WERI-Rb-1 (cell line): ENCODE data around the gene GNB1.

Experiments used
- DNase-seq: peaks from one replicate; pipeline ENCODE4 v3.0.0-alpha.2; 2020
- H3K27ac ChIP-seq: fragments of 250-450 bp; sonication (Bioruptor Pico); 2 replicates; pipeline ENCODE4 v1.5.1; 2020; ENCODE audit warnings: mild to moderate bottlenecking, moderate library complexity
- H3K27me3 ChIP-seq: fragments of 250-450 bp; sonication (Bioruptor Pico); 2 replicates; pipeline ENCODE4 v1.5.1; 2021; ENCODE audit warnings: mild to moderate bottlenecking, low read depth, moderate library complexity; ENCODE audit not compliant: insufficient read depth, severe bottlenecking
- H3K36me3 ChIP-seq: fragments of 250-450 bp; sonication (Bioruptor Pico); 2 replicates; pipeline ENCODE4 v1.5.1; 2020; ENCODE audit warnings: mild to moderate bottlenecking, moderate library complexity
- H3K4me3 ChIP-seq: 2 replicates; pipeline ENCODE4 v1.5.1; 2011; ENCODE audit warnings: low read depth, mild to moderate bottlenecking, control low read depth, low read length
- H3K9me3 ChIP-seq: fragments of 250-450 bp; sonication (Bioruptor Pico); 2 replicates; pipeline ENCODE4 v1.5.1; 2021; ENCODE audit warnings: mild to moderate bottlenecking, moderate library complexity; ENCODE audit not compliant: severe bottlenecking
- TF ChIP-seq, protein P1 (sequence below): IDR thresholded peaks from 2 replicates; pipeline ENCODE4 v1.5.1; 2011; ENCODE audit warnings: low read depth, mild to moderate bottlenecking, control low read depth, inconsistent platforms, low read length

The GNB1 gene

DNA sequence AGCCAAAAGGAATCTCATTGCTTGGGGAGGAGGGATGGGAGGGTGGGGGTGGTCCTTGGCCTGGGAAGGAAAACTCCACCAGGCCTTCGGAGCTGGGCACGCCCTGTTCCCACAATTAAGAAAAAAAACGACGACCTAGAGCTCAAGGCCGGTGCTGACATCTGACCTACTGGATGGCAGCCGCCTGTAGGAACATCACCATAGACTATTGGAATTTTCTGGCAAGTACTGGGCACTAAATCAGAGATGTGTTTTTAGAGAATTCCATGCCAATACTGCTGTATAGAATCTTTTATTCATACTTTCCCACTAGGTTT lies 113.3 kb downstream of the GNB1 start:
- TF ChIP-seq, protein P1, sequence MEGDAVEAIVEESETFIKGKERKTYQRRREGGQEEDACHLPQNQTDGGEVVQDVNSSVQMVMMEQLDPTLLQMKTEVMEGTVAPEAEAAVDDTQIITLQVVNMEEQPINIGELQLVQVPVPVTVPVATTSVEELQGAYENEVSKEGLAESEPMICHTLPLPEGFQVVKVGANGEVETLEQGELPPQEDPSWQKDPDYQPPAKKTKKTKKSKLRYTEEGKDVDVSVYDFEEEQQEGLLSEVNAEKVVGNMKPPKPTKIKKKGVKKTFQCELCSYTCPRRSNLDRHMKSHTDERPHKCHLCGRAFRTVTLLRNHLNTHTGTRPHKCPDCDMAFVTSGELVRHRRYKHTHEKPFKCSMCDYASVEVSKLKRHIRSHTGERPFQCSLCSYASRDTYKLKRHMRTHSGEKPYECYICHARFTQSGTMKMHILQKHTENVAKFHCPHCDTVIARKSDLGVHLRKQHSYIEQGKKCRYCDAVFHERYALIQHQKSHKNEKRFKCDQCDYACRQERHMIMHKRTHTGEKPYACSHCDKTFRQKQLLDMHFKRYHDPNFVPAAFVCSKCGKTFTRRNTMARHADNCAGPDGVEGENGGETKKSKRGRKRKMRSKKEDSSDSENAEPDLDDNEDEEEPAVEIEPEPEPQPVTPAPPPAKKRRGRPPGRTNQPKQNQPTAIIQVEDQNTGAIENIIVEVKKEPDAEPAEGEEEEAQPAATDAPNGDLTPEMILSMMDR, result no peak
- peak overlapping the region; percentile 93 for H3K4me3 ChIP-seq
- H3K9me3 ChIP-seq, result no peaks in the 10 kb centered on the region
- peak overlapping the region; percentile 93 for H3K27ac ChIP-seq
- no peaks in the 10 kb centered on the region for H3K27me3 ChIP-seq
- peaks cover 16% of the 10 kb centered on the region for H3K36me3 ChIP-seq
- DNase-seq, result no peak

- Histone ChIP-seq H3K36me3 (peaks cover 22% of the 10 kb centered on the region), H3K9me3 (peaks cover 3% of the 10 kb centered on the region), H3K27ac (no peak overlapping the region), H3K27me3 (no peaks in the 10 kb centered on the region), H3K4me3 (peak overlapping the region; percentile 93)
- DNase-seq, result no peak
- TF ChIP-seq, protein P1, result no peak
These were observed 114.0 kb downstream of the GNB1 start for GRCh38 chr1:1776672-1777582.

DNA sequence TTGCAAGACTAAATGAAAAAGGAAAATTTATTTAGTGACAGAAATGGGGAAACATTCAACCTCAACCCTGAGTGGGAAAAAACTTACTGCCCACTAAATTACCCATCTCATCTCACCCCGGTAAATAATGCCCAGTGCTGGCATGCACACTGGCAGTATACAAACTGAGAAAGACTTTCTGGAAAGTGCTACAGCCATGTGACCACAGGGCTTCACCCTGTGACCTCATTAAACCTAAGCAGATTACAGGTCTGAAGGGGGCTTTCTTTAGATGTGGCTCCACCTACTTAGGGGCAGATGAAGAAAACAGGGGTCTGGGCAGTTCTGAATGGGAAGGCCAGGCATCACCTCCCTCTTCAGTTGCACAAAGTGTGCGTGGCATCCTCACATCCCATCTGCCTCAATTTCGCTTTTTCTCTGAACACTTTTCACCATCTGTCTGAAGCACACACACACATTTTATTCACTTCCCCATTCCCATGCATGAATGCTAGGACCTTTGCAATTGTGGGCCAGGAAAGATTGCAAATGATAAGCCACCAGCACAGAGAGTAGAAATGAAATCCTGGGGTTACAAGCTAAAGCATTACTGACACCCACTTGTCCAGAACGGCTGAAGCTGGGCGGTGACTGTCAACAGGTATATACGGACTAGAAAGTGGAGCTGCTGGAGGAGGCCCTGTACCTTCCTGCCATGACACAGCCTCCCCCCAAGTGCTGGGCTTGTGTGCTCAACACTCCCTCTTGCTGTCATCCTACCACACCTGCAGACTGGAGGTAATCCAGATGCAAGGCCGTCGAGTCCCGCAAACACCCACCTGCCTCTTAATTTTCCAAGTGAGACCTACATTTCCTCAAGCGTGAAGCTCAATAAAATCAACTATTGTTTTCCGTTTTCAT lies 115.3 kb downstream of the GNB1 start:
- no peak overlapping the region for H3K27ac ChIP-seq
- no peak overlapping the region for H3K4me3 ChIP-seq
- TF ChIP-seq, protein P1, result no peak
- no peaks in the 10 kb centered on the region for H3K27me3 ChIP-seq
- DNase-seq, result no peak
- H3K9me3 ChIP-seq, result peaks cover 10% of the 10 kb centered on the region
- peaks cover 33% of the 10 kb centered on the region for H3K36me3 ChIP-seq

DNA sequence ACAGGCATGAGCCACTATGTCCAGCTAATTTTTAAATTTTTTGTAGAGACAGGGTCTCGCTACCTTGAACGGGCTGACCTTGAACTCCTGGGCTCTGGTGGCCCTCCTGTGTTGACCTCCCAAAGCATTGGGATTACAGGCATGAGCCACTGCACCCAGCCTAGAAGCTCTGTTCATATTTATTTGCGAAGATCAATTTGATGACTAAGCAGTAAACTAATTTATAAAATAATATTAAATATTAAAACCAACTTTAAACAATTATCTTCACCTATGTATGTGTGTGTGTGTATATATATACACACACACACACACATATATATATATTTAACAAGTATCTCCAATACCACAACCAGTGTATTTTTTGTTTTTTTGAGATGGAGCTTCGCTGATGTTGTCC lies 117.0 kb downstream of the GNB1 start:
- Histone ChIP-seq H3K36me3 (peaks cover 41% of the 10 kb centered on the region), H3K27ac (no peak overlapping the region), H3K4me3 (no peak overlapping the region), H3K27me3 (no peaks in the 10 kb centered on the region), H3K9me3 (peaks cover 15% of the 10 kb centered on the region)
- DNase-seq, result no peak
- TF ChIP-seq, protein P1, result no peak

DNA sequence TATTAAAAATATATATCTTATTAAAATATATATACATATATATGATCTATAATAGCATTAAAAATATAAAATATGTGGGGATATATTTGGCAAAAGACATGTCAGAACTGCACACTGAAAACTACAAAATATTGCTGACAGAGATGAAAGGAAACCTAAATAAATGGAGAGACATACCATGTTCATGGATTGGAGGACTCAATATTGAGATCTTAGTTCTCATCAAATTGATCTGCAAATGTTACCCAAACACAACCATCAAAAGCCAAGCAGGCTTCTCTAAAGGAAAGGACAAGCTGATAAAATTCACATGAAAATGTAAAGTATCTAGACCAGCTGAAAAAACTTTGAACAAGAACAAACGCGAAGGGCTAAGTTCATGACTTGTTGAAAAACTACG lies 119.8 kb downstream of the GNB1 start:
- no peak overlapping the region for H3K4me3 ChIP-seq
- TF ChIP-seq, protein P1, result no peak
- H3K27ac ChIP-seq, result no peak overlapping the region
- H3K27me3 ChIP-seq, result no peaks in the 10 kb centered on the region
- H3K36me3 ChIP-seq, result peaks cover 57% of the 10 kb centered on the region
- H3K9me3 ChIP-seq, result peaks cover 17% of the 10 kb centered on the region
- DNase-seq, result no peak
